ENCODE measurements around the gene TPP2.

Gene TPP2

DNA sequence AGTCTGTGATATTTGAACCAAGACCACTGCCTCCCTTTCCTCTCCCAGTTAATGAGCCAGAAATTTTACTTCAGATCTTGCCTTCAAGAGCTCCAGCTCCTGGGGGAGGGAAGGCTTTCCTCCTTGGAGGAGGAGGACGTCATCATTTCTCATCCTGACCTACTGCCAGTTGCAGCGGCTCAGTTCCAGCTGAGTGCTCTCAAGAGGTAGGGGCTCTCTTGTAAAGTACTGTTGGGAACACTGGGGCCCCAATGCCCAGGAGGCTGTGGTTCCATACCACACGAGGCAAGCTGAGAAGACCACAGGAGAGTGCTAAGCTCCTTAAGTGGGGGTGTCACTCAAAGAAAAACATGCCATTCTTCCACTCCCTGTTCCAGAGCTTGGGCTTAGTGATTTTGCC is 61.9 kb downstream of the TPP2 start:
- DNase-seq = no peak

- no peak for DNase-seq
Measured at GRCh38 chr13:102659168-102659713, 62.5 kb downstream of the TPP2 start.

GRCh38 chr13:102667023-102667422 is 70.2 kb downstream of the TPP2 start:
- no peak for DNase-seq

DNA sequence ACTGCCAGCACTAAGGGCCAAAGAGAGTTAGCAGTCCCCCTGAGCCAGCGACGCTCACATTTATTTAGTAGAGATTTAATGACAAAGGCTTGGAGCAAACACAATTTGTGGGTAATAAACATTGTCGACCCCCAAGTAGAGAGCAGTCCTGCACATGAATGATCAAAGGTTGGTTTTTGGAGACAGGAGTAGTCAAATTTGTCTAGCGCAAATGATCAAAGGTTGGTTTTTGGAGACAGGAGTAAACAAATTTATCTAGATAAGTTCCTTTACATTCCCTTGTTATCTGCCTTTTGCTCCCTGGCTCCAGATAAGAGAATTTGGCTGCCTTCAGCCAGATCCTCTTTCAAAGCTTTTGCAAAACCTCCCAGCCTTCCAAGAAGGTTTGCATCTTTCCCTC is 71.1 kb downstream of the TPP2 start:
- no peak for DNase-seq

- no peak for DNase-seq
Measured at GRCh38 chr13:102670130-102670529, 73.3 kb downstream of the TPP2 start.

- no peak for DNase-seq
Measured at GRCh38 chr13:102675115-102675514, 78.3 kb downstream of the TPP2 start.

- DNase-seq = no peak
Measured at GRCh38 chr13:102677122-102677521, 80.3 kb downstream of the TPP2 start.

DNA sequence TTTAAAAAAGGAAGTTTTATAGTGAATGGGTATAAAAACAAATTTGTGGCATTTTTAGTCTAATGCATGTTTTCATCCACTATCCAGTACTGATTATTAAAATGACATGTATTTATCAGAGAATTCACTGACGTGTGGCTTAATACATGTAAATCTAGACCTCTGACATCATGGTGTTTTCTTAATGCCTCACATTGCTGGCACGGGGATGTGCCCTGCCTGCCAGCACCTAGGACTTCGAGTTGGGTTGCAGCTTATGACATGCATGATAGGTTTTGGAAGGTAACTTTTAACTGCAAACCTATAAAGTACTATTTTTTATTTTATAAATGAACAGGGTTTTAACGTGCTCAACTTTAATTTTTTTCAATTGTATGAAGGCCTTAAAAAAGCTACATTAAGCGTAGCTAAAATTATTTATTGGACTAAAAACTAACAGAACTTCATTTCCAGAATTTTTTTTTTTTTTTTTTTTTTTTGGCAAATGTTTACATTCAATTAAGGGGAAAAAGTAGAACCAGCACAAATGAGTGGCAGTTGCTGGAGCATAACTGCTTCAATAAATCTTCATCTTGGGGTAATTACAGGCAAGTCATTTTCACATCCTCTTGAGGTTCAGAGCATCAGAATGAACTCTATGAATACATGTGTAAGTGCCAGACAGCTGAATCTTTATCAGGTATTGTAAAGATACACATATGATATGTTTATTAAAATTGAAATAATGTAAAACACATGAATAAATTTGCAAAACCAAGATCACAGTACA is 81.7 kb downstream of the TPP2 start:
- no peak for DNase-seq

GRCh38 chr13:102679449-102680132 is 82.8 kb downstream of the TPP2 start:
- DNase-seq = no peak

GRCh38 chr13:102680133-102680717 is 83.4 kb downstream of the TPP2 start:
- no peak for DNase-seq

- DNase-seq = no peak
Measured at GRCh38 chr13:102680842-102681740, 84.3 kb downstream of the TPP2 start.

GRCh38 chr13:102682211-102682610 is 85.4 kb downstream of the TPP2 start:
- no peak for DNase-seq

DNA sequence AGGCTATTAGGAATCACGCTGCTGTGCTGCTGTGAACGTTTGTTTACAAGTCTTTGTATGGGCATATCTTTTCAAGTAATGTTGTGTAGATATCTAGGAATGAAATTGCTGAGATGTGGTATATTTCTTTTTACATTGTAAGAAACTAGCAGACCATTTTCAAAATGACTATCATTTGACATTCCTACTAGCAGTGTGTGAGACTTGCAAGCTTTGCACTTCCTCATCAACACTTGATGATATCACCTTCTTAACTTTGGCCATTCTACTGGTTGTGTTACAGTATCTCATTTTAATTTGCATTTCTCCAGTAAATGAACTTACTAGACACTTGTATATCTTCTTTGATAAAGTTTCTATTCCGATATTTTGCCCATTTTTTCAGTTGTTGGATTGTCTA is 85.9 kb downstream of the TPP2 start:
- no peak for DNase-seq

- no peak for DNase-seq
Measured at GRCh38 chr13:102683637-102684036, 86.9 kb downstream of the TPP2 start.

DNA sequence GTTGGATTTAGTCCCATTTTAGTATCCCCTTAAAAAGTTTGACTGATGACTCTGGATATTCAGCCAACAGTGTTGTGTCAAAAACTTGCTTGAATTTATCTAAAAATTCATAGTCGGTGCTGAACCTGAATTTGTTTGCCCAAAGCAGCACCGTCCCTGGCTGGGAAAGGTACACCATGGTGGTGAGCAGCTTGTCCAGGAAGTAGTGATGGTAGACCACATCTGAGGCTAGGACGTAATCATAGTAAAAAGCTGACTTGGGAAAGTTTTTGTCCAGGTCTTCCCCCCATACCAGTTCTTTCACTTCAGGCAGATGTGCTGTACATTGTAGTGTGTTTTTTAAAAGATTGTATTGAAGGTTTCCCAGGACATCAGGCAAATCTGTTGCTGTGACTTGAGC is 89.2 kb downstream of the TPP2 start:
- no peak for DNase-seq

DNA sequence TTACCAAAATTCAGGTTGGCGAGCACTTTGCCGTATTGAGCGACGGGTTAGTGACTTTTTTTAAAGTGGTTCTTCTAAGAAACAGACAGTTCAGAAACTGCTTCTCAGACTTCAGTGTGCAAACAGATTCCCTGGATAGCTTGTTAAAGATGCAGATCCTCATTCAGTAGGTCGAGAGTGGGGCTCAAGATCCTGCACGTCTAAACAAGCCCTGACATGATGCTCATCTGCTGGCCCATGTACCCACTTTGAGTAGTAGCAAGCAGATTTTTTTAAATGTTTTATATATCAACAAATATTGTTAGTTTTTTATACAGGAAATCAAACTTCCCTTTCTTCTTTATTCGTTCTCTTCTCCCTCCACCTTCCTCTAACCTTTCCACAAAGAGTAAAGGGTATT is 90.7 kb downstream of the TPP2 start:
- no peak for DNase-seq

DNA sequence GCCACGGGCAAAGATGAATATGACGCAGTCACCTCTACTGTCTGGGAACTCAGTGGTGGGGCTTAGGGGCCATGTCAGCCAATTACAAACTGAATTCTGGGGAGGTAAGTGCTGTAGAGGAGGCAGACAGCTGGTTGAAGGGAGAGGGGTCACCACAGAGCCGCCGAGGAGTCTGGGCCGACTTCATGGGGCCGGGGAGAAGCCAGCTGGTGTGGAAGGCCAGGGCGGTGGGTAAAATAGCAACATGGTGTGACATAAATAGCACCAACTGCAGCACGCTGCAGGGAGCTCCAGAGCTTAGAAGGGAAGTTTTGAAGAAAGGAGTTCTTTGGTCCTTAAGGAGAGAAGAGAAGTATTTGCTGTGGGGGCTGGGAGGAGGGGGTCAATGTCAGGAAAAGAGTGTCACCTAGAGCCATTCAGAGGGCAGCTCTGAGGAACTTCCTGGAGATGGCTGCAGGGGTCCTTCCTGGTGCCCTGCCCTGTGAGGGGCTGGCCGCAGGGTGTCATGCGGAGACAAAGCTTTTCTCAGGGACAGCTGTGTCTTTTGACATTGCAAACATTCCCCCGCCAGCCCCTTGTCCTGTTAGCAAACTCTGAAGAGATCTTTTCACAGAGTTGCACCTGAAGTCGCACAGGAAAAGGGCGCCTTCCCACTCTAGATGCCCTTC is 91.7 kb downstream of the TPP2 start:
- DNase-seq = no peak

DNA sequence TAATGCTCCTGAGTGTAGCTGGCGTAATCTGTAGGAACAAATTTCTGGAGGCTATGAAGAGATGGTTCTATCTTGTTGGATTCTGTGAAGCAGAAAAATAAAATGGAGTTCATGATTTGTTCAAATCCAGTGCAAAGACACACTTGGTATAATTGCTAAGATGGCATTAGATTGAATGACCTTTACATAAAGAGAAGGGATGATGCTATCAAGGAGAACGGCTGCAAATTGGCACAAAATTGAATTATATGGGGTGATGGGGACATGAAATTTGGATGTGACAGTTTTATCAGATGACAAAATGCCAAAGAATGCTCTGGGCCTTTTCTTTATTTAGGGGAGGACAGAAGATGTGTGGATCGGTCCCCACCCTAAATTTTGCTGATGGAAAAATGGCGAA is 94.1 kb downstream of the TPP2 start:
- DNase-seq = no peak

- no peak for DNase-seq
Measured at GRCh38 chr13:102692491-102692826, 95.7 kb downstream of the TPP2 start.

DNA sequence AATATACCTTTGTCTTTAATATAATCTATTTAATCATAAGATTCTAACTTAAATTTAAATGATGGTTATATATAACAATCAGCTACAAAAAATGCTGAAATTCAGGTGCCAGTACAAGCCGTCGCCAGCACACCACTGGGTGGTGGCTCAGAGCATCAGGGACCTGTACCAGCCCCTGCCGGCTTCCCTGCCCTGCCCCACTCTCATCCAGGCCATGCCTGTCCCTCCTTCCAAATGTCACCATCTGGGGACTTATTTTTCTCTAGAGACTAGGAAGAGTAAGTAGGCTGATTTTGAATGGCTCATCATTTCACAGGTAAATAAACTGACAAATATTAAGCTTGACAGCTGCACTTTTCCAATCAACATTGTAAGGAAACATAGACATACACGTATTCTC is 96.5 kb downstream of the TPP2 start:
- DNase-seq = no peak

DNA sequence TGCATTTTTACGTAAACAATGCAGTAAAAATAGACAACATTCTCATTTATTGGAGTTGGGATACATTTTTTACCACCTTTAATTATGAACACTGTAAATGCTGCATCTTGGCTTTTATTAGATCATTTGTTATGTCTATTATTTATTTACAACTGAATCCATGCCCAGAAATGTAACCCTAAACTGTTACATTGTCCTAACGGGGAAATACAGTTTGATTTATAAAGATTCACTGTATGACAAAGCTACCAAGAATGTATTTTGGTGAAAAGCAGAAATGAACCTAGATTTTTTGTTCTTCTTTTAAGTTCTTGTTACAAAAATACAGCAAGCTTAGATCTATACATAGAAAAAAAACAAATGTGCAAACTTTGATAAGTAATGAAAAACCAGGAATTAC is 97.0 kb downstream of the TPP2 start:
- no peak for DNase-seq

- DNase-seq = no peak
Measured at GRCh38 chr13:102694937-102695336, 98.2 kb downstream of the TPP2 start, which contains the start of gene METTL21C. METTL21C (minus strand) TSS chr13:102695044; CDS start chr13:102694498, 546 bp downstream.
